ENCODE results near the gene MUTYH. TPM values are rescaled to one million over a fixed set of nuclear protein-coding genes. Genes with fewer than 3 reads are reported as not detected.

Gene MUTYH
- total and polyA plus RNA-seq, 2 of the 8 experiments (the other 6 are each of a cell fraction or from before 2014, with no cell fraction given) = 51.9 to 65.7 TPM

- WGBS, 2 experiments (ENCODE audit: extremely low coverage in 1 of 2, insufficient coverage in 1 of 2, insufficient read length in 1 of 2, insufficient replicate concordance in 2 of 2, low coverage in 1 of 2, low lambda C conversion rate in 2 of 2, missing lambda C conversion rate in 1 of 2) = 95% methylated on average over 5 of the region's 5 CpGs; no CpG with 5 or more reads in 1 of the 2 experiments
- H3K9me3 ChIP-seq (ENCODE audit: insufficient read depth in 2 of 2, low read depth in 1 of 2, low read length in 1 of 2) = no peaks in the 10 kb centered on the region
- no peak overlapping the region for H2BK15ac ChIP-seq (ENCODE audit: low read length)
- ChIA-PET CTCF (ENCODE audit: partially characterized antibody) (interaction anchor here (1.0 to 13.4 kb wide), 5 partner anchors 7 to 337 kb away, joined by 3 to 139 read pairs (median 3); partner anchors contain the start of genes MUTYH and TOE1), POLR2A (ENCODE audit: partially characterized antibody) (interaction anchor here (0.9 to 21.4 kb wide), 5 partner anchors 8 to 171 kb away, joined by 3 to 472 read pairs (median 4); partner anchors contain the start of genes HPDL, MUTYH and TOE1)
- no peak overlapping the region for H2BK120ac ChIP-seq (replicated peaks; ENCODE audit: low read depth, low read length)
- 0 out of 8 replicates have a peak, but pooled peaks cover 0 to 3% (median 0%) of the 10 kb centered on the region in 4 experiments for H3K36me3 ChIP-seq (ENCODE audit: control insufficient read depth in 2 of 4, insufficient read depth in 4 of 4, low read length in 3 of 4)
- no peak overlapping the region for H3K23ac ChIP-seq (ENCODE audit: insufficient read length)
- TF ChIP-seq ATF2 (IDR thresholded peaks at IDR 0.05; ENCODE audit: low read length) (no peak), SP1 (IDR thresholded peaks at IDR 0.05; ENCODE audit: low read depth, low read length) (no peak)
- H2BK20ac ChIP-seq (ENCODE audit: low read length) = no peak overlapping the region
- H3K27ac ChIP-seq (ENCODE audit: low read depth, low read length) = no peak overlapping the region
- no peaks in the 10 kb centered on the region for H3K79me1 ChIP-seq (ENCODE audit: low read depth, low read length)
- DNase-seq (ENCODE audit: low read depth in 1 of 2, low spot score in 2 of 2) (no peak), FAIRE-seq (no peak)
- H3K4ac ChIP-seq (replicated peaks; ENCODE audit: insufficient read length, low read depth, low read length) = no peak overlapping the region
- no peaks in the 10 kb centered on the region for H3K79me2 ChIP-seq (ENCODE audit: control insufficient read depth in 1 of 2, insufficient read depth in 2 of 2, low read length in 2 of 2)
- no peak overlapping the region for H2BK5ac ChIP-seq (ENCODE audit: low read depth, low read length)
- H3K4me1 ChIP-seq (replicated peaks in 1 of 4; ENCODE audit: control insufficient read depth in 3 of 4, insufficient read depth in 4 of 4, low read length in 3 of 4) = no peaks in the 10 kb centered on the region
- H3K4me3 ChIP-seq (ENCODE audit: extremely low read depth in 1 of 4, insufficient read depth in 2 of 4, low read depth in 3 of 4, low read length in 4 of 4) = no peak overlapping the region
- no peak overlapping the region for H2BK12ac ChIP-seq (ENCODE audit: low read depth, low read length)
- no peak overlapping the region for H4K8ac ChIP-seq (ENCODE audit: extremely low read depth, insufficient read depth, low read length)
- H3K23me2 ChIP-seq (ENCODE audit: low read depth, low read length) = no peaks in the 10 kb centered on the region
- H4K5ac ChIP-seq (ENCODE audit: insufficient read length, low read depth, low read length) = no peak overlapping the region
- peaks cover 0 to 2% of the 10 kb centered on the region in 2 experiments for H4K20me1 ChIP-seq (replicated peaks in 1 of 2; ENCODE audit: control insufficient read depth in 1 of 2, insufficient read depth in 2 of 2, low read length in 2 of 2)
- no peak overlapping the region for H3K14ac ChIP-seq (ENCODE audit: insufficient read length)
- no peak overlapping the region for H3K4me2 ChIP-seq (ENCODE audit: insufficient read depth in 1 of 2, low read depth in 2 of 2, low read length in 2 of 2)
- no peak overlapping the region for H3K56ac ChIP-seq (replicated peaks; ENCODE audit: insufficient read length, low read depth, low read length)
- no peak overlapping the region for H3K9ac ChIP-seq (replicated peaks in 1 of 4; ENCODE audit: extremely low read depth in 1 of 4, low read depth in 3 of 4, low read length in 3 of 4)
- H3K27me3 ChIP-seq (replicated peaks in 1 of 4; ENCODE audit: control insufficient read depth in 3 of 4, extremely low read depth in 1 of 4, insufficient read depth in 3 of 4, low read length in 3 of 4) = no peaks in the 10 kb centered on the region
- no peak overlapping the region for H4K91ac ChIP-seq (replicated peaks; ENCODE audit: insufficient read length, low read length)
- H2AK5ac ChIP-seq (ENCODE audit: low read depth, low read length) = no peak overlapping the region
- H3K18ac ChIP-seq (ENCODE audit: extremely low read depth, low read length) = no peak overlapping the region
- H2AFZ ChIP-seq (ENCODE audit: low read length) = no peak overlapping the region
These were observed 11.3 kb upstream of the MUTYH start for GRCh38 chr1:45351508-45351907.
